Measurements from ENCODE around the gene GCN1.

DNA sequence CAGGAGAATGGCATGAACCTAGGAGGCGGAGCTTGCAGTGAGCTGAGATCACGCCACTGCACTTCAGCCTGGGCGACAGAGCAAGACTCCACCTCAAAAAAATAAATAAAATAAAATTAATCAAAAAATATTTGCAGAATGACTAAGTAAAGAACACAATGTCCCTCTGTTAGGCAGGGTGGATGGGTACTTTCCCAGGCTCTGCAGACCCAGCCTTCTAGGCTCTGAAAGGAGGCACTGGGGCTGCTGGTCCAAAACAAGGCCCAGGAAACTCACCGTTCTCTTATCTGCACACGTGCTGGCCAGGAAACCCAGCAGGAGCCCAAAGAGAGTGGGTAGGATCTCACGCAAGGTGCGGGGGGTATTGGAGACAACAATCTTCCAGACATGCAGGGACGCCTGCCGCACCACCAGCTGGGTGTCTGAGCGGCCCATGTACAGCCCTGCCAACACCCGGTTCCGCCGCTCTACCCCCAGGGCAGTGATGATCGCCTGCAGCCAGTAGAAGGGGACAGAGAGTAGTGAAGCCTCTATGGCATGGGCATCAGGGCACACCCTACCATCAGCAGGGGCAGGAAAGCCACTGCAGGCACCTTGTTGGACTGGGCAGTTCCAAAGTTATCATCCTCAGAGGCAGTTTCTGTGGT, 52.2 kb downstream of the GCN1 start:
- no peak for TF ChIP-seq CTCF (conservative IDR thresholded peaks at IDR 0.05)
- no peak for TF ChIP-seq EZH2 (IDR thresholded peaks at IDR 0.05; ENCODE audit: low read depth)

All from PC-9 (cell line).